CD4-positive, alpha-beta T cell treated with Interferon alpha-2 for 1 hour (primary cell): ENCODE results near the gene SLC6A12.
"Not testable (repeated sequence)": the region's sequence is repeated elsewhere in the genome, so short reads cannot be mapped to it uniquely, and the experiment has no call there.

Experiments
- DNase-seq, 2 donors: peaks; one replicate each; pipeline ENCODE4 v3.0.0-alpha.2; 2020 to 2022

The SLC6A12 gene

DNA sequence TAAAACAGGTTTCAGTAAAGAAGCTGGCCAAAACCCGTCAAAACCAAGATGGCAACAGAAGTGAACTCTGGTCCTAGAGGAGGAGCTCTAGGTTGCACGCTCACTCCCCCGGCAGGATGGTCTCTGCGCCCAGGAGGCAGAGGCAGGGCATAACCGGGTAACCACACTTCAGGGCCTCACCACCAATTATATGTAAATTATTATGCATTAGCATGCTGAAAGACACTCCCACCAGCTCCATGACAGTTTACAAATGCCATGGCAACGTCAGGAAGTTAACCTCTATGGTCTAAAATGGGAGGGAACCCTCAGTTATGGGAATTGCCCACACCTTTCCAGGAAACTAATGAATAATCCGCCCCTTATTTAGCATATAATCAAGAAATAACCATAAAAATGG, 20.1 kb upstream of the SLC6A12 start:
- no peak for DNase-seq

DNA sequence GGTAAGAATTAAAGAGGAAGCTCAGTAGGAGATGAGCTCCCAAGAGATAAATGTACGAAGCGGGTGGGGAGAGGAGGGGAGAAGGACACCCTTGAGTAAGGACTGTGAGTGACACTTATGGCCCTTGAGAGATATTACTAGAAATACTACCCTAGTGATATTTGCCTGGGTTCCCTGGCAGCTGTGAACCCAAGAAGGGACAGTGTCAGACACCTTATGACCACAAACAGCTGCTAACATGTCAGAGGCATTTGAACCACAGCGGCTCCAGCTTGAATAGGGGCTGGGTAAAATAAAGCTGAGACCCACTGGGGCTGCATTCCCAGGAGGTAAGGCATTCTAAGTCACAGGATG, 19.6 kb upstream of the SLC6A12 start:
- no peak for DNase-seq

GRCh38 chr12:232731-233614, 19.0 kb upstream of the SLC6A12 start:
- DNase-seq, result no peak

- DNase-seq, result no peak
These were observed 17.1 kb upstream of the SLC6A12 start for GRCh38 chr12:230925-231671.

GRCh38 chr12:229441-230191, 15.7 kb upstream of the SLC6A12 start:
- no peak for DNase-seq

DNA sequence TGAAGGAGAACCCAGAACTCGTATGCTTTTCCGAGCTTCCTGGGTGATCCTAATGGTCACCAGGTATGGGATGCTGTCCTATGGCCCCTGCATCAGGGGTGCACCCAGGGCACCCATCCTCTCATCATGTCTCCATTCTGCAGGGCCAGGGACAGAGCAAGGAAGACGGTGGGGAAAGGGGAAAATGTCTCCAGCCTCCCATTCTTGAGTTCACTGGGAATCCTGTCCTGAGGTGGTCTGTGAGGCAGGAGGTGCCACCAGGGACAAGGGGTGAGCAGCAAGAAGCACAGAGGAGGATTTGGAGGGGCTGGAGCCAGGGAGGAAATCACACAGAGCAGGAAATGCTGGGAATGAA, 14.9 kb upstream of the SLC6A12 start:
- DNase-seq, result no peak

GRCh38 chr12:227923-228845, 14.2 kb upstream of the SLC6A12 start:
- no peak for DNase-seq

DNA sequence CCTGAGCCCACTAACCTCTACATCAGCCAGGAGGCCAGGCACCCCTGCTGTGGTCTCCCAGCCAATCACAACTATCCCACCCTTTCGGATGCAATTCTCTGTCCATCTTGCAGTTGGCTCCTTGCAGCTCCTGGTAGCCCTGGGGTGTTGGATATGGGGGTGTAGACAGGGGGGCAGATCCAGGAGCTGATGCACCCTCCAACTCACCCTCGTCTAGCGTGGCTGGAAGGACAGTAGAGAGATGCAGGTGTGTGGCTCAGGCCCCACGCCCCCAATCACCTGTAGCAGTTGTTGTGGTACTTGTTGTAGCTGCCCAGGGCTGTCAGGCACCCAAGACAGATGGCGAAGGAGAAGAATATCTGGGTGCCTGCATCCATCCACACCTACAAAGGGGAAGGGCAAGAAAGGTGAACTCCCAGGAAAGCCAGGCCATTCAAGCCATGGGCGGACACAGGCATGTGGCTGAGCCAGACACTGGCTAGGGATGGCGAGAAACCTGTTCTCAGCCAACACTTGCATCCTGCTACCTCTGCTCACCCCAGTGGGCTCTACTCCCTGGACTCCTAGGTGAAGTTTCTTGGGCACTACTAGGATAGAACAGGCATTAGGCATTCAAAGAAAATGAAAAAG, 13.4 kb upstream of the SLC6A12 start:
- no peak for DNase-seq

DNA sequence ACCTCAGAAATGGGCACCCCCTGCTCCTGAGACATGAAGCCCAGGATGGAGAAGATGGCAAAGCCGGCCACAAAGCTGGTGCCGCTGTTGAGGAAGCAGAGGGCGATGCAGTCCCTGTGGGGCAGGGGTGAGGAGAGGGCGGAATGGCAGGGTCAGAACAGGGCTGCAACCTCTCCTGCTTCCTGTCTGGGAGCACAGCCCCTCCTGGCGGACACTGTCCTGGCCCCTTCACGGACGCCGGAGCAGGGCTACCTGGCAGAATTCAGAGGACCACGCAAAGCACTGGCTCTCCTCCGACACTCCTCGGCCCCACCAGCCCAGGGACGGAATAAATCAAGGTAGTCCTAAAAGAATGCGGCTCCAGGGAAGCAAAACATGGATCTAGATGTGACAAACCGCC, 12.4 kb upstream of the SLC6A12 start:
- no peak for DNase-seq

GRCh38 chr12:225012-225411, 11.1 kb upstream of the SLC6A12 start:
- DNase-seq, result no peak

DNA sequence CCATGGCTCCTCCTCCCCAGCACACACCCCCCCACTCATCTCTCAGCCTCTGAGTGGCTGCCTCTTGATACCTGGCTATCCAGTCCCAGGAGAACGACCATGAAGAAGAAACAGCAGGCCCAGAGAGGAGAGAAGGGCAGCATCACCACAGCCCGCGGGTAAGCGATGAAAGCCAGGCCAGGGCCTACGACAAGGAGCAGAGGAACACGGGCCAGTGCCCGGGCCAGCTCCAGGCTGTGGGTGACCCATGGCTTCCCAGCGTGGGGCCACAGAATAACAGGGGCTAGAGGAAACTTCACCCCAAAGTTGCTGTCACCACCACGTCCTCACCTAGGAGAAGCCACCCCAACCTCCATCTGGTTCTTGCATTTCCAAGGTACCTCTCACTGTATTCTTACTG, 10.4 kb upstream of the SLC6A12 start:
- DNase-seq, result no peak

DNA sequence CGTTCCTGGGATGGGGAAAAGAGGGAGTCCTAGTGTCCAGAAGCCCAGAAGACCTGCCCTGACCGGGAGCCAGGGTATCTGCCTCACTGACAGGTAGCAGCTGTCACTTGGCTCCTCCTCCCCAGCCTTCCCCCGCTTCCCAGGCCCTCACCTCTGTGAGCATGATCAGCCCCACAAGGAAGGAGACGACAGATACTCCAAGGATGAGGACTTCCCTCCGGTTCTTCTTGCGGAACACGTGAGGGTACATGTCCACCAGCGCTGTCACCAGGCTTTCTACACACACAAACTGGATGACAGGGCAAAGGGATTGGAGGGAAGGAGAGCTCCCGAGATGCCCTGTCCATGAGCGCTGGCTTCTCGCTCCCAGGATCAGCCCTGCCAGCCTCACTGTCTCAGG, 9.9 kb upstream of the SLC6A12 start:
- DNase-seq, result no peak

DNA sequence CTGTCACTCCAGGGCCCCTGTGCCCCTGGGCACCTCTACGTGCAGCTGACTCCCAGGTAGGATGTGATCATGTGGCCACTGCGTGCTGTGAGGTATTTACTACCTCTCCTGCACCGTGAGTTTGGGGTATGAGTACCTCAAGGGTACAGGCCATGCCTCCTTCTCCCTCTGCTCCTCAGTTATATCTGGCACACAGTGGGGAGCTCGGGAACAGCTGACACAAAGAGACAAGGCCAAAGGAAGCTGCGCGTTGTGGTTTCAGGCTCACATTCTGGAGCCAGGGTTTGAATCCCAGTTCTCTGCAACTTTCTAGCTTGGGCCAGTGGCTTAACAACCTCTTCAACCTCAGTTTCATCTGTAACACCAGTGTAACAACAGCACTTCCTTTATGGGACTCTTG, 7.8 kb upstream of the SLC6A12 start:
- DNase-seq, result no peak

DNA sequence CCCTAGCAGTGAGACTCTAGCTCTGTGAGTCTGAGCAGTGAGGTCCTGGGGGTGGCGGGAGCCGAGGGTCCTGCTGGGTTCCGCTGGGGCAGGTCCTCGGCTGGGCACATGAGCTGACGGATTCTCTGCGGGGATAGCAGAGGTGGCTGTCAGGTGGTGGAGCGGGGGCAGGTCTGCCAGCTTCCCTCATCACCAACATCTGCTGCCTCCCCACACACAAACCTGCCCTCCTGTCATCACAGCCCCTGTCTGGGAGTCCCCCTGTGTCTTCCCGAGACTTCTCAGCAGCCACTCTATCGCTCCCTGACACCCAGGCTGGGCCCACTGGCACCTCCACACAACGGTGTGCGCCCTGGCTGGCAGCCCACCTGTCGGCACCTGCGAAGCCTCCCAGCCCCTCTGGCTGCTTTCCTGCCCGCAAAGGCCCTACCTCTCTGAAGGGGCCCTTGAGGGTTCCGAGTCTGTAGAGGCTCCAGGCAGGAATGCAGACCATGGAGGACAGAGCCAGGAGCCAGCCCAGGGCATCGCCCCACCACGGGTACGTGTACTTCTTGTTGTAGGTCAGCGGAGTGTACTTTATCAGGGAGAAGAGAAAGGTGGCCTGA, 7.1 kb upstream of the SLC6A12 start:
- DNase-seq, result no peak

- DNase-seq, result no peak
These were observed 6.5 kb upstream of the SLC6A12 start for GRCh38 chr12:220491-220890.

- DNase-seq, result peak; percentile 40 to 69
These were observed 6.0 kb upstream of the SLC6A12 start for GRCh38 chr12:219891-220352.

GRCh38 chr12:218728-219590, 5.0 kb upstream of the SLC6A12 start:
- DNase-seq, result no peak

DNA sequence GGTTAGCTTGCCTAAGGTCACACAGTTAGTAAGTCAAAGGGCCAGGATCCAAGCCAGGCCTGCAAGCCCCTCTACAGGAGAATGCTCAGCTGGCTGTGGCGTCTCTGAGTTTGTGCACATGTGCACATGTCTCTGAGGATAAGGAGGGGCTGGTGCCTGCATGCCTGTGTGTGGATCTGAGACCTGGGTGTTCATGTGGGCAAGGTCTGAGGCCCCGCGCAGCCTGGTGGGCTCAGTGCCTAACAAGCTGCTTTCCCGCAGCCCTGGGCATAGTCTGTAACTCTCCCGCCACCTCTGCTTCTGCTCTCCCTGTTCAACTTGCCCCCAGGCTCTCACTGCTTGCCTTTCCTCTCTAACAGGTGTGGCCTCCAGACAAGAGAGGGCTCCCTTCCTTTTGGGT, 4.3 kb upstream of the SLC6A12 start:
- DNase-seq, result no peak

DNA sequence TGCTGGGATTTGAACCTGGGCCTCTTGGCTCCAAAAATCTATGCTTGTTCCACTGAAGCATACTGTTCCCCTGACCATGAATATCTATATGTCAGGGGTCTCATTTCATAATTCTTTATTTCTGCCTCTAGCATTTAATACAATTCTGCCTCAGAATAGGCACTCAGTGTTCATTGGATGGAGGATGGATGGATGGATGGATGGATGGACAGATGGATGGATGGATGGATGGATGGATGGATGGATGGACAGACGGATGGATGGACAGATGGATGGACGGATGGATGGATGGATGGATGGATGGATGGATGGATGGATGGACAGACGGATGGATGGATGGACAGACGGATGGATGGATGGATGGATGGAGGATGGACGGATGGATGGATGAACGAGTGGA, 3.1 kb upstream of the SLC6A12 start:
- DNase-seq, result not testable (repeated sequence)

- DNase-seq, result no peak
These were observed 1.2 kb upstream of the SLC6A12 start for GRCh38 chr12:215116-215515.

DNA sequence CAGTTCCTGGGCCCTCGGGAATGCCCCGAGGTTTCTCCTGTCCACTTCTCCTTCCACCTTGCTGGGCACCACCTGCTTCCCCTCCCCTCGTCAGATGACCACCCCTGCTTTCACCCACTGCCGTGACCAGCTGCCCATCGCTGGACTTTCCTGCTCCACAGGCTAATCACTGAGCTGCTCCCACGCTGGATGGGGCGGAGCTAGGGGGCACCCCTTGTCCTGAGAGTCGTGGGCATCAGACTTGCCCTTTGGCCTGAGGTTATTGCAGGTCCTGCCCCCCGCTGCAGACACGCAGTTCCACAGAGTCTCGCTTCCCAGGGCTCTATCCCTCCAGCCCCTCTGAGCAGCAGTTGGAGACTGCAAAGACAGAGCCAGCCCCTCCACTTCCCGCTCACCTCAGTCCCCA, 427 bp downstream of the SLC6A12 start:
- DNase-seq, result no peak
